Pancreas (tissue), 10 donors: Measurements from ENCODE around the gene ARHGAP23. TPM values are rescaled to one million over a fixed set of nuclear protein-coding genes. Genes with fewer than 3 reads are reported as not detected.

Experiments used
- ATAC-seq, 4 donors: fragments of 200-7000 bp; cut with Tn5 transposase; one replicate each; pipeline versions ENCODE4 v1.8.0 to v1.9.1; 2020; ENCODE audit warnings: mild to moderate bottlenecking in 4 of 4, moderate library complexity in 4 of 4
- DNase-seq, 6 donors: peaks; one replicate each; pipeline ENCODE4 v3.0.0-alpha.2; 2020
- FAIRE-seq: peaks from 2 replicates; lab custom pipeline; 2012; peaks lifted over from hg19 to GRCh38; lab: Jason Lieb, UNC
- H3K27ac ChIP-seq, 4 donors: fragments of 200-600 bp; sonication (generic); 1 replicate in 3 of 4; 2 replicates in 1 of 4; pipeline versions ENCODE4 v1.5.0 to v1.8.0; 2020
- H3K27me3 ChIP-seq, 4 donors: fragments of 200-600 bp; one replicate each; pipeline ENCODE4 v1.8.0; 2021
- H3K36me3 ChIP-seq, 3 donors: fragments of 200-600 bp; sonication (generic) in 1 of 3; one replicate each; pipeline versions ENCODE4 v1.5.0 to v1.8.0; 2020 to 2021
- H3K4me1 ChIP-seq, 3 donors: fragments of 200-600 bp; one replicate each; pipeline ENCODE4 v1.8.0; 2021
- H3K4me3 ChIP-seq, 4 donors: fragments of 200-600 bp; sonication (generic) in 2 of 4; one replicate each; pipeline versions ENCODE4 v1.5.0 to v1.8.0; 2020 to 2021
- H3K9me3 ChIP-seq, 4 donors: fragments of 200-600 bp; one replicate each; pipeline ENCODE4 v1.8.0; 2021
- WGBS, 2 donors: extraction: QIAGEN DNeasy Blood & Tissue Kit; methylation state at CpG; one replicate each; pipeline ENCODE4 v1.1.7; 2013; 5-methylcytosine and 5-hydroxymethylcytosine counted together
- intact Hi-C, 3 donors: fragments of 100-400 bp; cut with DNase I; formaldehyde crosslinking; loops; one replicate each; pipeline versions ENCODE4 v1.11.1 to v1.14.2; 2022
- polyA plus RNA-seq, 2 donors: library from polyadenylated mRNA; stranded (reverse); fragments of 200-250 nt; gene quantifications; one replicate each; pipeline ENCODE4 v1.2.3, GENCODE V29; 2013
- total RNA-seq, 6 donors: library from RNA; stranded (reverse); fragmentation: NEBNext Ultra II Directional in 4 of 6; extraction: Animal tissue kit (Norgen Biotek cat#: 25700) in 4 of 6; gene quantifications; one replicate each; pipeline versions ENCODE4 v1.2.1 to v1.2.4, GENCODE V29; 2021 to 2023
- TF ChIP-seq, protein P1 (sequence below), 4 donors: fragments of 200-600 bp; sonication (generic) in 3 of 4; IDR thresholded peaks; one replicate each; pipeline versions ENCODE4 v1.5.0 to v1.8.0; 2021; ENCODE audit warnings: antibody characterized with exemption in 4 of 4
- donor health status: healthy with polysubstance abuse.
- donor health status: DM: no; HTN: no; CAD: no; lungs with moderate emphysema.
- donor health status: DM: no; HTN: no; CAD: no.
- donor health status: control.
- donor health status: control.
- donor health status: Bipolar disorder and iron deficiency.
- donor health status: DM: yes; HTN: yes; CAD: no.
- donor health status: DM: no; HTN: no; CAD: no.
- donor health status: DM: no; HTN: no; CAD: no.
- donor health status: DM: yes; HTN: yes; CAD: no.

ARHGAP23 gene
- total and polyA plus RNA-seq, 8 donors, result 2.5 to 7.1 (median 3.9) TPM

DNA sequence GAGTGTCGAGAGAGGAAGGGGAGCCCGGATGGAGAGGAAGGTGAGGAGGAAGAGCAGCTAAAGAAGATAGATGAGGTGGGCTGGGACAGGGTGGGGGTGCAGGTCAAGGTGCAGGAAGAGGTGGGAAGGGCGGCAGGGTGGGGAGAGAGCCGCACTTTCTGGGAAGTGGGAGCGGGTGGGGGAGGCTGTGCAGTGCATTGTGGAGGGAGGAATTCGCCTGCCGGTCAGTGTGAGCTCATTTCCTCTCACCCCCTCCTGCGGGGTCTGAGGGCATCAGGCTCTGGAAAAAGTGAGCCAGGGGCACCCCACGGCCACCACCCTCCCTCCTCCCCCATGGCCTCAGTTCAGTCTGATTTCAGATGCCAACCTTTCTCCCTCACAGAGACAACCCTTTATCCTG lies 2.5 kb upstream of the ARHGAP23 start:
- intact Hi-C loops, result no loop called here
- 48 to 61% methylated on average over 9 of the region's 9 CpGs for WGBS, 2 donors
- DNase-seq, result no peak
- Histone ChIP-seq H3K36me3 (no peaks in the 10 kb centered on the region), H3K4me3 (no peak overlapping the region), H3K9me3 (no peaks in the 10 kb centered on the region), H3K27ac (no peak overlapping the region), H3K27me3 (no peaks in the 10 kb centered on the region), H3K4me1 (peaks cover 0 to 6% (median 5%) of the 10 kb centered on the region in 3 donors)
- ATAC-seq, result no peak
- TF ChIP-seq, protein P1, sequence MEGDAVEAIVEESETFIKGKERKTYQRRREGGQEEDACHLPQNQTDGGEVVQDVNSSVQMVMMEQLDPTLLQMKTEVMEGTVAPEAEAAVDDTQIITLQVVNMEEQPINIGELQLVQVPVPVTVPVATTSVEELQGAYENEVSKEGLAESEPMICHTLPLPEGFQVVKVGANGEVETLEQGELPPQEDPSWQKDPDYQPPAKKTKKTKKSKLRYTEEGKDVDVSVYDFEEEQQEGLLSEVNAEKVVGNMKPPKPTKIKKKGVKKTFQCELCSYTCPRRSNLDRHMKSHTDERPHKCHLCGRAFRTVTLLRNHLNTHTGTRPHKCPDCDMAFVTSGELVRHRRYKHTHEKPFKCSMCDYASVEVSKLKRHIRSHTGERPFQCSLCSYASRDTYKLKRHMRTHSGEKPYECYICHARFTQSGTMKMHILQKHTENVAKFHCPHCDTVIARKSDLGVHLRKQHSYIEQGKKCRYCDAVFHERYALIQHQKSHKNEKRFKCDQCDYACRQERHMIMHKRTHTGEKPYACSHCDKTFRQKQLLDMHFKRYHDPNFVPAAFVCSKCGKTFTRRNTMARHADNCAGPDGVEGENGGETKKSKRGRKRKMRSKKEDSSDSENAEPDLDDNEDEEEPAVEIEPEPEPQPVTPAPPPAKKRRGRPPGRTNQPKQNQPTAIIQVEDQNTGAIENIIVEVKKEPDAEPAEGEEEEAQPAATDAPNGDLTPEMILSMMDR (IDR thresholded peaks at IDR 0.05), result no peak
- FAIRE-seq, result no peak

DNA sequence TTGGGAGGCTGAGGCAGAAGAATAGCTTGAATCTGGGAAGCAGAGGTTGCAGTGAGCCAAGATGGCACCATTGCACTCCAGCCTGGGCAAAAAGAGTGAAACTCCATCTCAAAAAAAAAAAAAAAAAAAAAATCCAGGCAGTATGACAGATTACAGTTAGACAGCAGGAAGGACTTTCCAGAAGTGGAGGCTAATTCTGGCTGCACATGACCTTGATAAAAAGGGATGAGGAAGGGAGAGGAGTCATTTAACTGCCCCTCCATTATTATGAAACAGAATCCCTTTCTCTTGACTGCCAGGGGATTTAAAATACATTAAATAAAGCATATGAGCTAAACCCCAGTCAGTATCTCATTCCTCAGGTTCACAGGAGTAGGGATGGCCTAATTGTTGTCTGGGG lies 1.8 kb upstream of the ARHGAP23 start:
- ATAC-seq (no peak), DNase-seq (no peak), FAIRE-seq (no peak)
- Histone ChIP-seq H3K27ac (no peak overlapping the region), H3K9me3 (no peaks in the 10 kb centered on the region), H3K4me1 (peaks cover 0 to 6% (median 5%) of the 10 kb centered on the region in 3 donors), H3K27me3 (no peaks in the 10 kb centered on the region), H3K36me3 (no peaks in the 10 kb centered on the region), H3K4me3 (no peak overlapping the region)
- intact Hi-C loops, result no loop called here
- TF ChIP-seq, protein P1 (IDR thresholded peaks at IDR 0.05), result no peak

DNA sequence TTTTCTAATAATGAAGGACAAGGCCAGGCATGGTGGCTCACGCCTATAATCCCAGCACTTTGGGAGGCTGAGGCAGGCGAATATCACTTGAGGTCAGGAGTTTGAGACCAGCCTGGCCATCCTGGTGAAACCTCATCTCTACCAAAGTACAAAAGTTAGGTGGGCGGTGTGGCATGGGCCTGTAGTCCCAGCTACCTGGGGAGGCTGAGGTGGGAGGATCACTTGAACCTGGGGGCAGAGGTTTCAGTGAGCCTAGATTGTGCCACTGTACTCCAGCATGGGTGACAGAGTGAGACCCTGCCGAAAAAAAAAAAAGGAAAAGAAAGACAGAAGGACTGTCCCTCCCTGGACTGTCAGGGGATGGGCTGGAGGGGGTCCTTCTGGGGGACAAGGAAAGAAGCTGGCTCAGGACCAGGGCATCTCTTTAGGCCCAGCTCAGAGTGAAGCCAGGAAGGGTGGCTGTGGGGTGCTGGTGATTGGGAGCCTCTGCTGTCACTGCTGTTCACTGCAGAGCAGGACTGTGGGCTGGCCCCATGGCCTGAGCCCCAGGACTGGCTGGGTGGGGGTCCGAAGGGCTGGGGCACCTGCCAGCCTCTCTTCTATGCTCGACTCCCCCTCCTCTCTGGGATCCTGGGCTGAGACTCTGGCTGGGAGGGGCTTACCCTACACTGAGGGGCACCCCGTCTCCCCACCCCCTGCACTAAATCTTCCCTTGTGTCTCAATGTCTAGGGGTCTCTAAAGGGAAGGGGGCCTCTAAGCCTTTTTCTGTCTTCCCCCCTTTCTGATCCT lies 909 bp upstream of the ARHGAP23 start:
- no peaks in the 10 kb centered on the region for H3K36me3 ChIP-seq
- ATAC-seq (no peak), FAIRE-seq (no peak), DNase-seq (peak in 1 of 6 donors; percentile 57)
- no peaks in the 10 kb centered on the region for H3K9me3 ChIP-seq
- WGBS, 2 donors, result 49 to 54% methylated on average over 7 of the region's 7 CpGs
- intact Hi-C loops, result no loop called here
- H3K27ac ChIP-seq, result peak overlapping the region in 1 of 4 donors; percentile 0
- H3K4me1 ChIP-seq, result peaks cover 0 to 6% (median 5%) of the 10 kb centered on the region in 3 donors
- H3K4me3 ChIP-seq, result peak overlapping the region in 2 of 4 donors; percentile 61 to 86
- no peaks in the 10 kb centered on the region for H3K27me3 ChIP-seq
- TF ChIP-seq, protein P1 (IDR thresholded peaks at IDR 0.05), result no peak

DNA sequence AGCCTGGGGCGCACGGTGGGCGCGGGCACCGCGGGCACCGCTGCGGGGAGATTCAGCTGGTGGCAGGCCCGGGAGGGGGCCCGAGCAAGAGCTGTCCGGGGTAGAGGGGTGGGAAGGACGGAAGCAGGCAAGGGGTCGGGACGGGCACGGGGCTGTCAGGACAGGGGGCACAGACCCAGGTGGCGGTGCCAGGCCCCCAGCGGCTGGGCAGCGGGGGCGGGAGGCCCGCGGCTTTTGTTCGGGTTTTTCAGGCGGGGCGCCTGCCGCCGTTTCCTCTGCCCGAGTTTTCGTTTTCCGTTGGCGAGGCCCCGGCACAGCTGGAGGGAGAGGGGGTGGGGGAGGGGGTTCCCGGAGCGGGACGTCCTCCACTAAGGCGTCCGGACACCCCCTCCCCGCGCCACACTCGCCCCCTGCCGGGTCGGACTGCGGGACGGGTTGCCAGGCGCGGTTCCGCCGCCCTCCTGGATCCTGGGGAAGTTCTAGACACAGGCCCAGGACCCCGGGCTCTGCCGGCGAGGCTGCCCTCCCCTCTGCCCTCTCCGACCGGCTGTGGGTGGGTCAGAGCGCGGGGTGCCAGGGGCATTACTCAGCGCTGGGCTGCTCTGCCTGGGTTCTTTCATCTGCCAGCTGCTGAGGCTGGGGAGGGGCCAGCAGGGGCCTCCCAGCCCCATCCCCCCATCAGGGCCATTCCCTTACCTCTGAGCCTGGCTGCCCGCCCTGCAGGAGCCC lies 543 bp downstream of the ARHGAP23 start:
- WGBS, 2 donors, result 11 to 17% methylated on average over 40 to 56 of the region's 56 CpGs
- peak in 5 of 6 donors; percentile 23 to 74 (median 57) for DNase-seq
- Histone ChIP-seq H3K9me3 (no peaks in the 10 kb centered on the region), H3K36me3 (no peaks in the 10 kb centered on the region), H3K27me3 (no peaks in the 10 kb centered on the region), H3K4me1 (peaks cover 0 to 6% (median 5%) of the 10 kb centered on the region in 3 donors), H3K27ac (peak overlapping the region in 2 of 4 donors; percentile 52 to 58), H3K4me3 (peak overlapping the region; percentile 61 to 86 (median 66))
- TF ChIP-seq, protein P1 (IDR thresholded peaks at IDR 0.05), result no peak
- intact Hi-C loops, result no loop called here
- ATAC-seq, result peak; percentile 55 to 64 (median 60)
- FAIRE-seq, result no peak
